ENCODE measurements around the gene TTLL12. TPM values are rescaled to one million over a fixed set of nuclear protein-coding genes. Genes with fewer than 3 reads are reported as not detected.

TTLL12 gene
- total RNA-seq, 4 donors from 2014 or later, result 31.5 to 39.0 (median 34.4) TPM

DNA sequence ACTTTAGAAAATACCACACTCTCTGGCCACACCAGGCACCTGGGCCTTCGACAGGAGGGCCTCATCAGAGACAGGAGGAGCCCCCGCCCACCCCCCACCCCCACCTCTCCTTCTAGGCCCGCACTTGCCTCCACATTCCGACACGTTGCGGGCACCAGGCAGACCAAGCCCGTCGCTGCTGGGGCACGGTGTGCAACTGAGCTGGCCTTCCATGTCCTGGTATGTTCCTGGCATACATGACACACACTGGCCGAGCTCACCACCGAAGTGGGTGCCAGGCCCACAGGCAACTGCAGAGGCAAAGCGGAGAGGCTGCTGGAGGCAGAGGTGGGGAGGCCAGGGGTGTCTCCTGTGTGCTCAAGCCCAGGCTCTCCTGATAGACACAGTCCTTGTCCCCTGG lies 27.0 kb upstream of the TTLL12 start:
- DNase-seq (ENCODE audit: low spot score) (no peak), ATAC-seq (ENCODE audit: low FRiP score) (no peak)
- TF ChIP-seq, protein P1, sequence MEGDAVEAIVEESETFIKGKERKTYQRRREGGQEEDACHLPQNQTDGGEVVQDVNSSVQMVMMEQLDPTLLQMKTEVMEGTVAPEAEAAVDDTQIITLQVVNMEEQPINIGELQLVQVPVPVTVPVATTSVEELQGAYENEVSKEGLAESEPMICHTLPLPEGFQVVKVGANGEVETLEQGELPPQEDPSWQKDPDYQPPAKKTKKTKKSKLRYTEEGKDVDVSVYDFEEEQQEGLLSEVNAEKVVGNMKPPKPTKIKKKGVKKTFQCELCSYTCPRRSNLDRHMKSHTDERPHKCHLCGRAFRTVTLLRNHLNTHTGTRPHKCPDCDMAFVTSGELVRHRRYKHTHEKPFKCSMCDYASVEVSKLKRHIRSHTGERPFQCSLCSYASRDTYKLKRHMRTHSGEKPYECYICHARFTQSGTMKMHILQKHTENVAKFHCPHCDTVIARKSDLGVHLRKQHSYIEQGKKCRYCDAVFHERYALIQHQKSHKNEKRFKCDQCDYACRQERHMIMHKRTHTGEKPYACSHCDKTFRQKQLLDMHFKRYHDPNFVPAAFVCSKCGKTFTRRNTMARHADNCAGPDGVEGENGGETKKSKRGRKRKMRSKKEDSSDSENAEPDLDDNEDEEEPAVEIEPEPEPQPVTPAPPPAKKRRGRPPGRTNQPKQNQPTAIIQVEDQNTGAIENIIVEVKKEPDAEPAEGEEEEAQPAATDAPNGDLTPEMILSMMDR (IDR thresholded peaks at IDR 0.05), result no peak

DNA sequence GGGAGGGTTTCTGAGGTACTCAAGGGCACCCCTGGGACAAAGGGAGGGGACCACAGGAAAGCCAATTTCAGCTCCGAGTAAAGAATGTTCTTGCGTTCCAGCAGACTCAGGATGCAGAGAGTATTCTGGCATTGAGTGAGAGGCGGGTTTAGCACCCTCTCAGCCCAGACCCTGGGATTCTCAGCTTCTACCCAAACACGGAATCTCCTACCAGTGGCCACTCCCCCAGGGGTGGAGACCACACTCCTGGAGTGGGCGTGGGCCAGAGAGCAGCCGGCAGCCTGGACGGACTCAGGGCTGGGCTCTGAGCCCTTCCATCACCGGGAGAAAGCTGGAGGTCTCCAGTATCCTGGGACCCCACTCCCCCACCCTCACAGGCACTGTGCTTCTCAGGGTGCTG lies 26.1 kb upstream of the TTLL12 start:
- DNase-seq (ENCODE audit: low spot score) (no peak), ATAC-seq (ENCODE audit: low FRiP score) (no peak)
- TF ChIP-seq, protein P1 (IDR thresholded peaks at IDR 0.05), result no peak

DNA sequence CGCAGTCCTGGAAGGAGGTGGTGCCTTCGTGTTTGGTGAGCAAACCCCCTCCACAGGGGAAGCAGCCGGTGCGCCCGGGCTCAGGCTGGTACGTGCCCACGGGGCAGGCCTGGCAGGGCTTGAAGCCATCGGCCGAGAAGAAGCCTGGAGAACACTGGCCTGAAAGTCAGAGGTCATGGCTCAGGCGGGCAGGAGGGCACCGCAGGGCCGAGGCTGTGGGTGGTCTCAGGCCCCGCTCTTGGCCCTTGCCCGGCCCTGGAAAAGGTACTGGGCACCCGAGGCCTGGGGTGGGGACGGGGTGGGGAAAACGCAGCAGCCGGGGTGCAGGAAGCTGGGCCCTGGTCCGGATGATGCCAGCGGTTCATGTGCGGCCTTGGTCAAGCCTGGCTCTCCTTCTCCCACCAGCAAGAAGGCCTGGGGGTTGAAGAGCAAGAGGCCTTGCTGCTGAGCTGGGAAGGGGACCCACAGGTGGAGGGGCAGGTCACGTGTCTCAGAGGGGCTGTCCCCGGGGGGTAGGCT lies 25.6 kb upstream of the TTLL12 start:
- ATAC-seq (ENCODE audit: low FRiP score) (no peak), DNase-seq (ENCODE audit: low spot score) (no peak)
- TF ChIP-seq, protein P1 (IDR thresholded peaks at IDR 0.05), result no peak

DNA sequence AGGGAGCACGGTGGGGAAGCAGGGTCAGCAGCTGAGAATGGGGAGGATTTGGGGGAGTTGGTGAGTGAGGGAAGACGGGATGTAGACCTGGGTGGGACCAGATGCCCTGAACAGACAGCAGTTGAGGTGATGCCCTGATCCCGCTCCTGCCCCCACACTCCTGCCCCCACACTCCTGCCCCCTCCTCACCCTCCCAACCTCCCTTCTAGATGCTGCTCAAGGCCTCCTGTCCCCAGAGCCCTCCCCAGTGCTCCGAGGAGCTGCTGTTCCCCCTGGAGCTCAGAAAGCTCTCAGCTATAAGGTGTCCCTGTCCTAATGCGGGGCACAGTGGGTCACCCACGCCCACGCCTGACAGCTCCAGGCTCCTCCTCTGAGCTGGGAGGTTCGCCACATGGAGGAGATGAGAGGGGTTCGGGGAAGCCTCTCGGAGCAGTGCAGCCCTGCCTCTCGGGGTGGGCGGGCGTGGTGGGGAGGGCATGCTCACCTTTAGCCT lies 25.1 kb upstream of the TTLL12 start:
- no peak for DNase-seq (ENCODE audit: low spot score)

DNA sequence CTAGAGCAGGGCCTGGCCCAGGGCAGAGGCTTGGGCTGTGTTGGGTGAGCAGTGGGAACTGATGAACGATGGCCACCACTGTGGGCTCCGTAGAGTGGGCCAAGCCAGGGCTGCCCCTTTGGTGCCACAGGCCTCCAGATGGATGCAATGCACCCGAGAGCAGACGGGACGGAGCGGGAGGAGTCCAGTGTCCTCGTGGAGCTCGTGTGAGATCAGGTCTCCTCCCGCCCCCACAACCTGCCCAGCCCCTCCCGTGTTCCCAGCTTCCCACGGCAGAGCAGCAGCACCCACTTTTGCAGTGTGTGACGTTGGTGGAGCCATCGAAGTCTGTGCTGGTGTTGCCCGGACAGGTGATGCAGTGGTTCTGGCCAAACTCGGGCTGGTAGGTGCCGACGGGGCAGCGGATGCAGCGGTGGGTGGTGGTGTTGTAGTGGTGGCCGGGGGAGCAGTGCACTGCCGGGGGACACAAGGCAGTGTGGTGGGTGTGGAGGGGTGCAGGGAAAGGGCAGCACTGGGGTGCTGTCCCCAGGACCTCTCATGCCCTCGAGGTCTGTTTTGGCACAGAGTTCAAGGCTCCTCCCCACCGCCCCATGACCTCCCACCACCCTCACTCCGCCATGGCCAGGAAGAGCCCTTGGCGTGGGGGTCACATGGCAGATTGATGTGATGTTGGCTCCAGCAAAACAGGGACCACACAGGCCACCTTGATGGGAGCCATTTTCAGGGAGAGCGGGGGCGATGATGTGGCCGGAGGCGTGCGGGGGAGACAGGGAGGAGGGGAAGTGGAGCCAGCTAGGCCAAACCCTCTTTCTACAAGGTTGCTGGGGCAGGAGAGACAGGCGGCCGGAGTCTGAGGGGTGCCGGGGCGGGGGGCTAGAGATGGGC lies 23.9 kb upstream of the TTLL12 start:
- ATAC-seq (ENCODE audit: low FRiP score) (no peak), DNase-seq (ENCODE audit: low spot score) (no peak)
- TF ChIP-seq, protein P1 (IDR thresholded peaks at IDR 0.05), result no peak

More for the DNA sequence above, 25.1 kb upstream of the TTLL12 start:
- no peak for ATAC-seq (ENCODE audit: low FRiP score)
- TF ChIP-seq, protein P1 (IDR thresholded peaks at IDR 0.05), result no peak

DNA sequence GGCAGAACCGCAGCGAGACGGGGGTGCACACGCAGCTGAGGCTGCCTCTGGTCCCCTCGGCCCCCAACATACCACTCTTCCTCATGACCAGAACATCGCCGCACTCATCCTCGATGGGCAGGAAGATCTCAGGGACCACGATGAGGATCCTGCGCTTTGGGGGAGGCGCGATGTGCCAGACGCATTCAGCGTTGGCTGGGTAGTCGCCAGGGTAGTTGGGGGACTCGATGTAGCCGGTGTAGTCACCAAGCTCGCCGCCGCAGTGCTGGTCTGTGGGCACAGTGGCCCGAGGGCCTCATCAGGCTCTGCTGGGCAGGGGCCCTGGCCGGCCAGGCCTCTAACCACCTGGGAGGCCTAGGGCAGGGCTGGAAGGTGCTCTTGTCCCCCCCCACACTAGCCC lies 23.0 kb upstream of the TTLL12 start:
- ATAC-seq (ENCODE audit: low FRiP score), result no peak
- no peak for DNase-seq (ENCODE audit: low spot score)
- TF ChIP-seq, protein P1 (IDR thresholded peaks at IDR 0.05), result no peak

DNA sequence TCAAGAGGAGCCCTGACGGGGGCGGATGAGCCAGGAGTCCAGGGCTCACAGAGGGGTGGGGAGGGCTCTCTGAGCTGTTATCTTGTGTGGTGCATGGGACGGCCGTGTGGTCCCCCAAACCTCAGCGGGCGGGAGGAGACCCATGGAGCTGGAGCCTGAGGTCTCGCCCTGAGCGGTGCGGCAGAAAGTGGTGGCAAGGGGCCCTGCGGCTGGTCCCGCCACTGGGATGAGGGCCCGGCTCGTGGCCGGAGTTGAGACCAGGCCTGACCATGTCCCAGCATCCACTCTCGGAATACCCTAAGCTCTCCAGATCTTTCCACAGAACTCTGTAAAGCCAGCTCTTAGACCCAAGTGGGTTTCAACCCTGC lies 22.6 kb upstream of the TTLL12 start:
- TF ChIP-seq, protein P1 (IDR thresholded peaks at IDR 0.05), result no peak
- DNase-seq (ENCODE audit: low spot score), result no peak
- ATAC-seq (ENCODE audit: low FRiP score), result no peak

Data from omental fat pad (tissue), 4 donors.